Measurements from ENCODE around the gene LEMD2.
A peak's percentile ranks its signal among the peaks of the same experiment; 100 is the strongest.

The LEMD2 gene

DNA sequence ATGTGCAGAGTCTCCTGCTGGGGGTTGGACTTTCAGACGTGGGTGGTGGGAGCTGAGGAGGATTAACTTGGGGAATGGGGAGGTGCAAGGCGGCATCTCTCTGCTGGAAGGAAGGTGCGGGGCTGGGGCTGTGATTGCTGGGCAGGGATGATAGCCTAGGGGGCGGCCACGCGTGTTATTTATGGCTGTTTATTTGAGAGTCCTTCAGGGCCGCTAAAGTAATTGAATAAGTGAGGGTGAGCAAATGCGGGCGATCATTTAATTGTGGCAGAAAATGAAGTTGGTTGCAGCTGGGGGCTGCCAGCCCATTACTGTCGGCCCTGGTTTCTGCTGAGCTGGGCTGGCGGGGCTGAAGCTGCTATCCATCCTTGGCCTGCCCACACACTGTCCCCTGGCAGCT lies 34.7 kb downstream of the LEMD2 start:
- DNase-seq, result no peak

GRCh38 chr6:33752646-33753015 lies 36.3 kb downstream of the LEMD2 start:
- DNase-seq, result no peak

GRCh38 chr6:33751771-33752645 lies 36.9 kb downstream of the LEMD2 start:
- peak; percentile 59 for DNase-seq

- DNase-seq, result no peak
These were observed 38.5 kb downstream of the LEMD2 start for GRCh38 chr6:33750244-33750991.

GRCh38 chr6:33749401-33749800 lies 39.5 kb downstream of the LEMD2 start:
- DNase-seq, result no peak

DNA sequence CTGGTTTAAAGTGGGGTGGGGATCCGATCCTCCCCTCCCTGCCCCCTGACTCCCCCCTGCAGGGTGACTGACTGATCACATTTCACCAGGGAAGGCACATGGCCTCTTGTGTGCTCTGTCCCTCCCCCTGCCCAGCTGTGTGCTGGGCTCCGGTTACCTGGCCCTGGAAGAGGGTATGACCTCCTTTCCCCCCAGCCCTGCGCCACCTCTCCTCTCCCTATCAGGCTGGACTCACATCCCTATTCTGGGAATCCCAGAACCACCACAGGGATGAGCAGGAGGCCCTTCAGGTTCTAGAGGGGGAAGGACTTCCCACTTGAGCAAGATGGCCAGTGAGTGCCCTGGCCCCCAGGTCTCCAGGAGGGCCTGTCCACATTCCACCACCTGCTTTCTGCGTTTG lies 40.1 kb downstream of the LEMD2 start:
- no peak for DNase-seq

DNA sequence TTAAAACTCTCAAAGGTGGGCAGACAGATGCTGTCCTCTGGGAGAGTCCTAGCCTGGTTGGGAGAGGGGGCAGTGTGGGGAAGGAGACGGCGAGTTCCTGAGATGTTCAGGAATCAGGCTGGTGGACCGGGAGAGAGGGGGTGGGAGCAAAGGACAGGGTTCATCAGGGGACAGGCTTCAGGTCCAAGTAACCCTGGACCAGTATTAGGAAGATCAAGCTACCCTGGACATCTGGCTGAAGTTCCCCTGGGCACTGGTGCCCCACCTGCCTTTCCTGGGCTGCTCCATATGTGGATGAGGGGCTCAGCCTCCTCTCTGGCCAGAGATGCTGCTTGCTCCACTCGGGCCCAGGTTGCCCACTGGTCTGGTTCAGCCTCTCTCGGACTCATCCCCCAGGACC lies 41.1 kb downstream of the LEMD2 start:
- DNase-seq, result no peak

- no peak for DNase-seq
These were observed 42.3 kb downstream of the LEMD2 start, which contains the start of gene IP6K3 for GRCh38 chr6:33746651-33747100. IP6K3 (minus strand) TSS chr6:33746905; CDS start chr6:33735476, 11,429 bp downstream.

DNA sequence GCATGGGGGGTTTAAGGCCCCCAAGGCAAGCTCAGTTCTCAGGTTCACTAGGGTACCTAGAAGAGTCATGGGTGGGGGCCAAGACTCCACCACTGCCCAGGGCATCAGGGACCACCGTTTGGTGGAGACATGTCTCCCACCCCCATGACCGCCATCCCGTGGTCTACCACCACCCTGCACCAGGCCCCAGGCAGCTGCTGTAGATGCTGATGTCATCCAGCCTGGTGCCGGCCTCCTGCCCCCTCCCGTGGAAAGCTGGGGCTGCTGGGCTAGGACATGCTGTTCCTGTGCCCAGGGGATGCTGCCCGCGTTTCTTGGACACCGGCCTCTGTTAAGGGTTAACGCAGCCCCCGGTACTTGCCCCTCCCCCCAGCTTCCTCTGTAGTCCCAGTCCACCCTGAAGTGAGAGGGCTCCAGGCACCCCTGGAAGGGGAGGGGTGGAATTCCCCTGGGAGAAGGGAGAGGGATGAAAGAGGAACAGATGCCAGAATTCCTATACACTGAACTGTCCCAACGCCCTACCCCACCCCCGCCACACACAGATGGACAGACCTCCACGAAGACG lies 42.8 kb downstream of the LEMD2 start:
- DNase-seq, result no peak

DNA sequence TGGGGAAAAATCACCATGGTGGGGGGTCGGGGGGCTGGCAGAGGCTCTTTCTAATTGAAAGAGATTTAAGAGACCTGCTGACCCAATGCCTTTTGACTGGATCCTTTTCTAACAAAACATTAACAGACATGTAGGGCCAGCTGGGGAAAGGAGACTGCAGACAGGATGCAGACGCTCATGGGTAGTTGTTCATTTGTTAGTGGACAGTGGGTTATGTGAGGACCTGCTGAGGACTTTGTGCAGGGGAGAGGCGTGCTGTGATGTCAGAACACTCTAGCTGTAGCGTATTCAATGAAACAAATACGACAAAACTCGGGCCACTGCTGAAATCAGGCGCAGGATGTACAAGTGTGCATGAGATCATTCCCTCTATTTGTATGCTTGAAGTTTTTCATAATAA lies 43.4 kb downstream of the LEMD2 start:
- no peak for DNase-seq

DNA sequence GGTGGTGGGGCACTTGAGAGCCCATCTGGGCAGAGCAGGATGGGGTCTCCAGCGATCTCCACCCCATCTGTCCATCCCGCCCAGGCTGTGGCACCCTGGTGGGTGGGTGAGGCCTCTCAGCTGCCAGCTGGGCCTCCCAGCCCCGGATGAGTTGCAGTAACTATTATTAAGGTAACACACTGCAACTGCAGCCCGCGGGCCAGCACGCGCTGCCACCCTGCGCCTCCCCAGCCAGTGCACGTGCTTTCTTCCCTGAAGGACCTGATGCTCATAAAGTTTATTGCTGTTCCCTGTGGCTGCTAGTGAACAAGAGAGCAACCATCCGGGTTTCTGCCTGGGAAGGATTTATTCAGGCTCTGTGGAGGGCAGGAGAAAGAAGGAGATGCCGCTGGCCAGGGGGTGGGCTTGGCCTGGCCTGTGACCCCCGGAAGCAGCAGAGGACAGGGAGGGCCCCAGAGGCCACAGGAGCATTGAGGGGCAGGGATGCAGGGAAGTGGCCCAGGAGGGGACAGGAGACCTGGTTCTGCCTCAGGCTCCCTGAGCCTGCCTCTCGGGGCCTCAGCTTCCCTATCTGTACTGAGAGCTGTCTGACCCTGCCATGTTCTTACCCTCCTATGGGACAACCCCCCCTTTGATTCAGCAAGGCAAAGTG lies 43.9 kb downstream of the LEMD2 start:
- no peak for DNase-seq

DNA sequence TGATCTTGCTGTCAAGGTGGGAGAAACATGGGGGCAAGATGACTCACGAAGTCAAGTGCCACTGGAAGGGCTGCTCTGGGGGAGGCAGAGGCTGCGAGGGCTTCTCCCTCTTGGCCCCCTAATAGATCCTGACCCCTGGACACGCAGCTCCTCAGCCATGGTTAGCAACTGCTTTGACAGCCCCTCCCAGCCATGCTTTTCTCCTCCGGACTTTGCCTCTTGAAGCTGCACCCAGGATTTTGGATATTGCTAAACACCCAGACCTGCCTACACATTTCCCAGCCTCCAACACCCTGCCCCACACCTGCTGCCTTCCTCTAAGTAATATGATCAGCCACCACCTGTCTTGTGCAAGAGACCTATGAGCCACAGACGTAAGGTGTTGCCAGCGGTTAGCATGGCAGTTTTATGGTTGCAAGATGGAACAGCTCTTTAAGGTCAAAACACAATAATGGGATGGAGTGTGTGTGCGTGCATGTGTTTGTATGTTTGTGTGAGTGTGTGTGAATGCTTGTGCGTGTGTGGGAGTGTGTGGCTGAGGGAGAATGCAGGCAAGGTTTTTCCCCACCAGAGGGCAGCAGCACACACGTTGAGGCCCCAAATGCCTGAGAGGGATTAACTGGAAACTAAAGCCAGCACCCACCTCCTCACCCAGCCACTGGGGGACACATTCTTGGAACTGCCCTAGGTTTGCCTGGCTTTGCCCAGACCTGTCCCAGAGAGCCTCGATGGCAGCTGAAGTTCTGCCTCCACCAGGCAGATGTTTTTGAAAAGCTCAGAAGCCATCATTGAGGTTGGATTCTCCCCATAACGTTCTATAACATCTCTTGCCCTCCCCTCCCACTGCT lies 44.7 kb downstream of the LEMD2 start:
- peak; percentile 65 for DNase-seq

- no peak for DNase-seq
These were observed 46.1 kb downstream of the LEMD2 start for GRCh38 chr6:33742837-33743236.

GRCh38 chr6:33742092-33742491 lies 46.8 kb downstream of the LEMD2 start:
- no peak for DNase-seq

DNA sequence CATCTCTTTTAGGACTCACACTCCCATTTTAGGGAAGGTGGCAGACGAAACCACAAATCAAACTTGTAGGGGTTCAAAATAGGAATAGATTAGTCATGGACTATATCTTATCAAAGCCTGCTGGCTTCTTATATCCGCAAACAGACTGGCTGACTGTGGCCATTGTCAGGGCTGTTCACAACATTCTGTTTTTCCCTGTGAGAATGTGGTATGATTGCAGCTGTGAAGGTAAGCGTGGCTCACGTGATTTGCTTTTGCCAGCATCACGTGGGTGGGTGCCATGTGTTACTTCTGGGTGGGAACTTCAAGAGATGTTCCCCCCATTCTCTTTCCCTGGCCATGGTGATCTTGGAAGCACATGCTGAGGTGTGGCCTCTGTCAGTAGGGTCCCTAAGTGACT lies 48.1 kb downstream of the LEMD2 start:
- no peak for DNase-seq

DNA sequence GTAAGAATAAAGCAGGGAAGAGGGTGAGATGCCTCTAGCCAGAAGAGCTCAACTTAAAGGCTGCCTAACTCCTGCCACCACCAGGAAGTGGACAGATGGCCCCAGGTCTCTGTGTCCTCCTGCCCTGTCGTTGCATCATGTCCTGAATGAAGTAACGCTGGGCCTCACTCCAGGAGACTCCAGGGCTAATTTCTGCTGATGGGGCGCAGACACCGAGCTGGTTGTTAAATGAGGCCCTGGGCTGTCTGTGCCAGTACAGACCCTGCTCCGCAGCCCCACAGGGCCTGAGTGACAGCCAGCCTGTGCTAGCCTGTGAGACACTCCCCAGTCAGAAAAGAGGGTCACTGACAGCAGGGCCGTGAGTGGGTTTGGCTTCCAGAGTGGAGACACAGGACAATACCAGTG lies 48.7 kb downstream of the LEMD2 start:
- DNase-seq, result no peak

GRCh38 chr6:33739571-33739970 lies 49.4 kb downstream of the LEMD2 start:
- no peak for DNase-seq

- no peak for DNase-seq
These were observed 50.1 kb downstream of the LEMD2 start for GRCh38 chr6:33738879-33739278.

GRCh38 chr6:33738153-33738552 lies 50.8 kb downstream of the LEMD2 start:
- DNase-seq, result no peak

- DNase-seq, result no peak
These were observed 51.5 kb downstream of the LEMD2 start for GRCh38 chr6:33737267-33738026.

- no peak for DNase-seq
These were observed 53.7 kb downstream of the LEMD2 start for GRCh38 chr6:33735216-33735615.

GRCh38 chr6:33733709-33734007 lies 55.3 kb downstream of the LEMD2 start:
- DNase-seq, result no peak
